OCI-LY3 (cell line): ENCODE data around the gene DOK5.

Experiments used
- H2AFZ ChIP-seq: fragments of 200-600, 300-600 bp; shearing (Covaris generic); 2 replicates; pipeline ENCODE4 v1.6.0; 2014; ENCODE audit warnings: antibody characterized with exemption, low read depth, low read length
- H3K27ac ChIP-seq: fragments of 200-600, 300-600 bp; sonication (generic); 2 replicates; pipeline ENCODE4 v1.5.1; 2014; ENCODE audit warnings: mild to moderate bottlenecking, low read length, moderate library complexity, mixed read lengths
- H3K27me3 ChIP-seq: fragments of 200-600, 300-600 bp; sonication (generic); 2 replicates; pipeline ENCODE4 v1.6.1; 2014; ENCODE audit warnings: low read depth, low read length, mixed read lengths
- H3K36me3 ChIP-seq: fragments of 200-600, 300-600 bp; sonication (generic); replicated peaks from 2 replicates; pipeline ENCODE3; 2014; ENCODE audit warnings: low read depth, low read length, mixed read lengths
- H3K4me1 ChIP-seq: fragments of 300-600, 200-600 bp; sonication (generic); 2 replicates; pipeline ENCODE4 v1.6.1; 2014; ENCODE audit warnings: low read length, mixed read lengths
- H3K4me2 ChIP-seq: fragments of 200-600, 300-600 bp; sonication (generic); 2 replicates; pipeline ENCODE4 v1.6.1; 2014; ENCODE audit warnings: low read length, mixed read lengths
- H3K4me3 ChIP-seq: fragments of 300-600, 200-600 bp; sonication (generic); 2 replicates; pipeline ENCODE4 v1.5.1; 2014; ENCODE audit warnings: antibody characterized with exemption, mild to moderate bottlenecking, low read length, moderate library complexity
- H3K79me2 ChIP-seq: fragments of 300-600, 200-600 bp; shearing (Covaris generic); 2 replicates; pipeline ENCODE4 v1.6.1; 2014; ENCODE audit warnings: mild to moderate bottlenecking, low read length, mixed read lengths
- H3K9ac ChIP-seq: fragments of 300-600, 200-600 bp; shearing (Covaris generic); 2 replicates; pipeline ENCODE4 v1.6.0; 2014; ENCODE audit warnings: mild to moderate bottlenecking, low read length, moderate library complexity
- H3K9me3 ChIP-seq: fragments of 200-600, 300-600 bp; shearing (Covaris generic); 2 replicates; pipeline ENCODE4 v1.6.1; 2014; ENCODE audit warnings: low read length, mixed read lengths; ENCODE audit not compliant: insufficient read depth
- H4K20me1 ChIP-seq: fragments of 200-600, 300-600 bp; sonication (generic); 2 replicates; pipeline ENCODE4 v1.6.1; 2016; ENCODE audit warnings: low read length, mixed read lengths; ENCODE audit not compliant: insufficient read depth
- EZH2phosphoT487 ChIP-seq: fragments of 200-600 bp; shearing (Covaris generic); IDR thresholded peaks from 2 replicates; pipeline ENCODE4 v1.6.1; 2018; ENCODE audit warnings: antibody characterized with exemption, mixed run types, low read depth
- TF ChIP-seq, protein P1 (sequence below): fragments of 200-600, 300-600 bp; sonication (generic); IDR thresholded peaks from 2 replicates; pipeline ENCODE4 v1.5.1; 2014; ENCODE audit warnings: antibody characterized with exemption, low read length, low read depth

The DOK5 gene

GRCh38 chr20:54545676-54546358 lies 70.4 kb downstream of the DOK5 start:
- no peaks in the 10 kb centered on the region for H3K27me3 ChIP-seq
- H2AFZ ChIP-seq: no peak overlapping the region

GRCh38 chr20:54548849-54549248 lies 73.5 kb downstream of the DOK5 start:
- H3K9me3 ChIP-seq: peaks cover 6% of the 10 kb centered on the region; the same call in 1 of the 2 replicates
- TF ChIP-seq EZH2phosphoT487: no peak
- TF ChIP-seq, protein P1, sequence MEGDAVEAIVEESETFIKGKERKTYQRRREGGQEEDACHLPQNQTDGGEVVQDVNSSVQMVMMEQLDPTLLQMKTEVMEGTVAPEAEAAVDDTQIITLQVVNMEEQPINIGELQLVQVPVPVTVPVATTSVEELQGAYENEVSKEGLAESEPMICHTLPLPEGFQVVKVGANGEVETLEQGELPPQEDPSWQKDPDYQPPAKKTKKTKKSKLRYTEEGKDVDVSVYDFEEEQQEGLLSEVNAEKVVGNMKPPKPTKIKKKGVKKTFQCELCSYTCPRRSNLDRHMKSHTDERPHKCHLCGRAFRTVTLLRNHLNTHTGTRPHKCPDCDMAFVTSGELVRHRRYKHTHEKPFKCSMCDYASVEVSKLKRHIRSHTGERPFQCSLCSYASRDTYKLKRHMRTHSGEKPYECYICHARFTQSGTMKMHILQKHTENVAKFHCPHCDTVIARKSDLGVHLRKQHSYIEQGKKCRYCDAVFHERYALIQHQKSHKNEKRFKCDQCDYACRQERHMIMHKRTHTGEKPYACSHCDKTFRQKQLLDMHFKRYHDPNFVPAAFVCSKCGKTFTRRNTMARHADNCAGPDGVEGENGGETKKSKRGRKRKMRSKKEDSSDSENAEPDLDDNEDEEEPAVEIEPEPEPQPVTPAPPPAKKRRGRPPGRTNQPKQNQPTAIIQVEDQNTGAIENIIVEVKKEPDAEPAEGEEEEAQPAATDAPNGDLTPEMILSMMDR: no peak
- no peaks in the 10 kb centered on the region for H4K20me1 ChIP-seq
- no peaks in the 10 kb centered on the region for H3K27me3 ChIP-seq
- no peak overlapping the region for H3K27ac ChIP-seq
- H3K4me1 ChIP-seq: 0 out of 2 replicates have a peak, but pooled peaks cover 7% of the 10 kb centered on the region
- no peak overlapping the region for H3K9ac ChIP-seq
- no peaks in the 10 kb centered on the region for H3K79me2 ChIP-seq
- H3K36me3 ChIP-seq: no peaks in the 10 kb centered on the region
- no peak overlapping the region for H3K4me2 ChIP-seq
- no peak overlapping the region for H3K4me3 ChIP-seq
- no peak overlapping the region for H2AFZ ChIP-seq

More at GRCh38 chr20:54545676-54546358, 70.4 kb downstream of the DOK5 start:
- Histone ChIP-seq H3K9me3 (peaks cover 6% of the 10 kb centered on the region; the same call in 1 of the 2 replicates), H3K4me3 (no peak overlapping the region), H3K4me2 (no peak overlapping the region), H3K27ac (no peak overlapping the region), H3K79me2 (no peaks in the 10 kb centered on the region), H3K36me3 (no peaks in the 10 kb centered on the region), H3K4me1 (0 out of 2 replicates have a peak, but pooled peaks cover 5% of the 10 kb centered on the region), H4K20me1 (no peaks in the 10 kb centered on the region), H3K9ac (no peak overlapping the region)
- TF ChIP-seq, protein P1: no peak
- TF ChIP-seq EZH2phosphoT487: no peak

GRCh38 chr20:54549658-54550326 lies 74.4 kb downstream of the DOK5 start:
- H3K9ac ChIP-seq: no peak overlapping the region
- no peak overlapping the region for H3K27ac ChIP-seq
- peaks cover 7% of the 10 kb centered on the region; the same call in 1 of the 2 replicates for H3K27me3 ChIP-seq
- H2AFZ ChIP-seq: no peak overlapping the region
- H4K20me1 ChIP-seq: no peaks in the 10 kb centered on the region
- no peak overlapping the region for H3K4me2 ChIP-seq
- H3K36me3 ChIP-seq: no peaks in the 10 kb centered on the region
- no peak overlapping the region for H3K4me3 ChIP-seq
- no peak for TF ChIP-seq EZH2phosphoT487
- TF ChIP-seq, protein P1: no peak
- H3K4me1 ChIP-seq: 0 out of 2 replicates have a peak, but pooled peaks cover 7% of the 10 kb centered on the region
- no peaks in the 10 kb centered on the region for H3K79me2 ChIP-seq
- H3K9me3 ChIP-seq: no peaks in the 10 kb centered on the region

DNA sequence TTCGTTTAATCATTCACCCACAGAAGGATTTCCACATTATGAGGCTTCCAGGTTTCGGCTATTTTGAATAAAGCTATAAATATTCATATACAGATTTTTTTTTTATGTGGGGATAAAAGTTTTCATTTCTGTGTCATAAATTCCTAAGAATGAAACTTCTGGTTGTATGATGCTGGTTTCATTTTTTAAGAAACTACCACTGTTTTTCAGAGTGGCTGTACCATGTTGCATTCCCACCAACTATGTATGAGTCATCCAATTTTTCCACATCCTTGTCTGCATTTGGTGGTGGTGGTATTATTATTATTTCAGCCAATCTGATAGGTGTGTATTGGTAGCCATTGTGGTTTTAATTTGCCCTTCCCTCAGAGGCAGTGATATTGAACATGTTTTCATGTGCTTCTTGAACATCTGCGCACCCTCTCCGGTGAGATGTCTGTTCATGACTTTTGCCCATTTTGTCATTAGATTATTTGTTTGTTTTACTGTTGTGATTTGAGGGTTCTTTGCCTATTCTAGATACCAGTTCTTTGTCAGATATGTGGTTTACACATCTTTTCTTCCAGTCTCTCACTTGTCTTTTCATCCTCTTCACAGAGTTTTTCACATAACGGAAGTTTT lies 75.5 kb downstream of the DOK5 start:
- no peaks in the 10 kb centered on the region for H3K9me3 ChIP-seq
- no peaks in the 10 kb centered on the region for H3K36me3 ChIP-seq
- no peak overlapping the region for H3K4me3 ChIP-seq
- peaks cover 18% of the 10 kb centered on the region for H3K27me3 ChIP-seq
- no peak overlapping the region for H3K4me2 ChIP-seq
- no peak overlapping the region for H3K9ac ChIP-seq
- H3K79me2 ChIP-seq: no peaks in the 10 kb centered on the region
- no peak overlapping the region for H3K27ac ChIP-seq
- H4K20me1 ChIP-seq: no peaks in the 10 kb centered on the region
- H3K4me1 ChIP-seq: 0 out of 2 replicates have a peak, but pooled peaks cover 7% of the 10 kb centered on the region
- TF ChIP-seq, protein P1: no peak
- TF ChIP-seq EZH2phosphoT487: no peak
- no peak overlapping the region for H2AFZ ChIP-seq
